Measurements from ENCODE around the gene STK26.
"Not testable (repeated sequence)": the region's sequence is repeated elsewhere in the genome, so short reads cannot be mapped to it uniquely, and the experiment has no call there.

The STK26 gene

DNA sequence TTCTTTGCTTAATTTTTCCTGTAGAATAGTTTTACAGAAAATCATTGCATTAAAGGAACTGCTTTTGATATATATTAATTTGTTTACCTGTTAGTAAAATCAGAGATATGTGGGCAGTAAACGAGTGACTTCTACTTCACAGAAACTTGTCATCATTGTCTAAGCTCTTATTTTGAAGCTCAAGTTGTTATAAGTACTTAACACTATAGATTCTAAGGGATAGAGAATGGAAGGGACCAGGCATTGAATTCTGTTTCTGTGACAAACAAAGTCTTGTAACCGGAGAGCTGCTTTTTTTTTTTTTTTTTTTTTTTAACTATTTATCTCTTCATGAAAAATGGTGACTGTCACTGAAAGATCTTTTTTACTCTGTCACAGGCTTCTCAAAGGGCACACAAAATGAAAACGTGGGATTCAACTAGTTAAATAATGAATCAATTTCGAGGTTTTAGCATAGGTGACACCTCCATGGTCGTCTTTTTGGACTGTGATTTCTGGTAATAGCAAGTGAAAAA is 14.4 kb downstream of the STK26 start:
- DNase-seq = no peak

- DNase-seq = no peak
Measured at GRCh38 chrX:132040066-132040465, 17.0 kb downstream of the STK26 start.

DNA sequence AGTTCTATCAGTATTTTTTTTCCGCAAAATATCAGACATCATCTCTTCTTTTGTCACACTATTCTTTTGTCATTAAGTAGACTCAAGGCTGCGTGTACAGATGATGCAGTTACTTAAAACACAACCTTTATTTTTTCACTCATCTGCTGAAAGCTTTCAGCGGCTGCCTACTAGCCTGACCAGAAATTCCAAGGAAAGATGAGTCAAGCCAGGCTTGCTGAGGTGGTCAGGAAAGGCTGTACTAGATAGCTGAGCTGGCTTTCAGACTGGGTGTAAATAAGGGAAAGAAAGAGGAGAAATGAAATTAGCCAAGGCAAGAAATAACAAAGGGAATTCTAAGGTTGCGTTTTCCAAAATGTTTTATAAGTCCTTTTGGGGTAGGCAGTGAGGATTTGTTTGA is 17.9 kb downstream of the STK26 start:
- DNase-seq = no peak

DNA sequence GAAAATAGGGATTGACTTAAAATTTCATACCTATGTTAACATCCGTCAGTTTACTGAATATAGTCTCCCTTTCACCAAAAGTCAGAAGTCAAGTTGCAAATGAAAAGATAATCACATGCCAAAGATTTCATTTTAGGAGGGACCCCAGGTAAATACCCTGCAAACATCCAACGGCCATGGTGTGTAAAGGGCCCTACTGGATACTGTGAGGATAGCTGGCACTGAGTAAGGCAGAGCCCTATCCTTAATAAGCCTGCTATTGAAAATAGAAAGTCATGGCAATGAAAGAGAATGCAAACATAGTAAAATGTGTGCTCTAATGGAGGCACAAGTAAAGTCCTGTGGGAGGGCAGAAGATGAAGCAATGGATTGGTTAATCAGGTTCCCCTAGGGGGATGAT is 20.9 kb downstream of the STK26 start:
- no peak for DNase-seq

- no peak for DNase-seq
Measured at GRCh38 chrX:132044953-132045352, 21.9 kb downstream of the STK26 start.

GRCh38 chrX:132045456-132045855 is 22.4 kb downstream of the STK26 start:
- DNase-seq = no peak

DNA sequence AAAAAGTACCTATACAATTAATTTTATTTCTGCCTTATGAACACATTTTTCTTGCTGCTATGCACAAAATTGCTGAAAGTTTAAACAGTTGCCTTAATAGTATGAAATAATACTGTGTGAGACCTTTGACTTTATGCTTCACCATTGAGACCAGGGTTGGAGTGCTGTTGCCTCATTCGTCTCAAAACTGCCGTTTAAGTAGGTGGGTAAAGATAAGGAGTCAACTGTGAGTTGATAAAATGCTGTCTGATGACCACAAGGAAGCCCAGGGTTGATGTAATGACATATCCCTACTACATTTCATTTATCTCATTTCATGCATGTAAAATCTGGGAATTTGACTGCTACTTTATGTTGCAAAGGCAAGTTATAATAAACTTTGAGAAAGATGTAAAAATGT is 23.4 kb downstream of the STK26 start:
- DNase-seq = no peak

GRCh38 chrX:132051778-132052177 is 28.7 kb downstream of the STK26 start:
- not testable (repeated sequence) for DNase-seq

DNA sequence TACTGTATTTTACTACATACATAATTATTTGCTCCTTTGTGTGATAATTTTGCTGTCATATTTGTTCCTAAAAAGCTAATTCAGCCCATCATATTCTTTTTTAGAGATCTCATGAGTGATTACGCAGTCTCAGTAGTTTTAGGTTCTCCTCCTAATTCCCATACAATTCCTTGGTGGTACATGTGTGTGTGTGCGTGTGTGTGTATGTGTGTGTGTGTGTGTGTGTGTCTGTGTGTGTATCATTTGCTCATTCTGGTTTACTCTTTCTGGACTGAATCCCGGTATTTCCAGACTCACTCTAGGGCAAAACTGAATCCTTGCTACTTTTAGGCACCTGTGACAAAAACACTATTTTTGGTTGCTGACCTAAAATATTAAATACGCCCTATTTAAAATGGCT is 34.9 kb downstream of the STK26 start:
- DNase-seq = no peak

DNA sequence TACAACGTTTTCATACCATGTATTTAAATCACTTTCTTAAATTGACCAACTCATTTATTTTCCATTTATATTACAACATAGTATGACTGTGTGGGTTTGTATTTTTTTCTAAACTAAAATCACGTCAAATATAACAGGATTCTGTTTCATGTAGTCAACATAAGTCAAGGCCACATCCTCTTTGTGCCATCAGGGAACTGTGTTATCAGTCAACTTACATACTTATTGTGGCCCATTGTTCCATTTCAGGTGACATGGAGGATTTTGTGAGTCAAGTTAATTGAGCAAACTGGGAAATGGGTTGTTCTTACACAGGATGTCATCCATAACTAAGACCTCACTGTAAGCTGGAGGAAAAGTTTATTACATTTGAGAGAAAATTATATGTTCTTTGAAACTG is 35.9 kb downstream of the STK26 start:
- DNase-seq = no peak

DNA sequence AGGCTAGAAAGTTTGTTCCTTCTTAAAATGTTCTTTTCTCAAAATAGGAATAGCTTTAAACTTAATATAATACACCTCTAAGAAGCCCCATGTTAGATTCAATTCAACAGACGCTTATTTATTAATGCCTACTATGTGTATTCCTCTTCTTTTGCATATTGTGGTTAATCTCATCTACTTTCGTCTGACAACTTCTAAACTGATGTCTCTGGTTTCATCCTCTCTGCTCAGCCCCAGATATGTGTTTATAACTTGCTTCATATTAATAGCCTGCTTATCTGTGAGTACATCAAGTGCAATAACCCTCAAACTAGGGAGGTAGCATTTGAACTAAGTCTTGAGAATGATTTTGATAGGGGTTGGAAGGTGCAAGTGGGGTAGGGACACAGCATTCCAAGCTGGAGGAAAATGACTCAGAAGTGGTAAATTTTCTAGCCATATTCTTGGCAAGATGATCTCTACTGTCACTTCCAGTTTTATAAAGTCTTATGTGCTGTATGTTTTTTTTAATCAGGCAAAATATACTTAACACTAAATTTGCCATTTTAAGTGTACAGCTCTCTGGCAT is 37.0 kb downstream of the STK26 start:
- DNase-seq = no peak

- no peak for DNase-seq
Measured at GRCh38 chrX:132063334-132063733, 40.2 kb downstream of the STK26 start.

DNA sequence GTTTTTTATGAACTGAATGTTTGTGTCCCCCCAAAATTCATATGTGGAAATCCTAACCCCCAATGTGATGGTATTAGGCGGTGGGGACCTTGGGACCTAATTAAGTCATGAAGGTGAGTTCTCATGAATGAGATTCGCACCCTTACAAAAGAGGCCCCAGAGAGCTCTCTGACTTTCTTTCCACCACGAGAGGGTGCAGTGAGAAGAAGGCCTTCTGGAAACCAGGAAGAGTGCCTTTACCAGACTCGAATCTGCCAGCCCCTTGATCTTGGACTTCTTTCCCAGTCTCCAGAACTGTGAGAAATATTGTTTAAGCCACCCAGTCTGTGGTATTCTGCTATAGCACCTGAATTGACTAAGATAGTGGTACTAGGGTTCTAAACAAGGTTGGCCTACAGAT is 40.8 kb downstream of the STK26 start:
- no peak for DNase-seq

- DNase-seq = no peak
Measured at GRCh38 chrX:132068405-132068804, 45.3 kb downstream of the STK26 start.

DNA sequence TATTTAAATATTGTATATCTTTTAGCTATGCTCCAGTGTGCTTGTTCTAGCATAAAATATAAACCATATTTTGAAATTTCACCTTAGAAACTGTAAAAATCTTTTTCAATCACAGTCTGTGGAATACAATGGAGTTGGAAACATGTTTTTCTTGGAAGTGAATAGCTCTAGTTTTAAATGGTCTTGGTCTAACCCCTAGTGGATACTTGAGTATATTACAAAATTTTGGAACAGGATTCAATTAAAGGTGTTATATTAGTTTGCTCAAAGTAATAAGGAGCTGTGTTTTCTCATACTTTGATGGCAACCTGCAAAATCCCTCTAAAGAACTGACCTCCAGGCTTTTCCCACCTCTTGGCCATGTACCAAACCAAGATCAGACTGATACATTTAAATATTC is 48.2 kb downstream of the STK26 start:
- peak in 1 of 14 donors; percentile 0 for DNase-seq

GRCh38 chrX:132077414-132077813 is 54.3 kb downstream of the STK26 start:
- no peak for DNase-seq

DNA sequence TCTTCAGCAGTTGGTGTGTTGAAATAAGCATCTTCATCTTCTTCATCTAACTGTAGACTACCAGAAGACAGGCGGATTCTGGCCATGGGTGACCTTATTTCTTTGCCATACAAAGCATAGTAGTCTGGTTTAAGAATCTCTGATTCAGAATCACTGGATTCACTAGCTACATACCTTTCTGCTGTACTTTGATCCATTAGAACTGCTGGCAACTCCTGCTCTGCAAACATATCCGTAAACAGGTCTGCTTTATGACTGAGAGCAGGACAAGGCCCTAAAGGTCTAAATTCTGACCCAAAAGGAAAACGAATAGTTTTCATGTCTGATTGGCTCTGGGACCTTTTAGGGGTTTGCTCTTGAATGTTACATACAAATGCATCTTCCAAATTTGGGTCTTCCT is 54.8 kb downstream of the STK26 start:
- DNase-seq = no peak

- DNase-seq = no peak
Measured at GRCh38 chrX:132085786-132086185, 62.7 kb downstream of the STK26 start.

GRCh38 chrX:132086672-132087071 is 63.6 kb downstream of the STK26 start:
- DNase-seq = no peak

DNA sequence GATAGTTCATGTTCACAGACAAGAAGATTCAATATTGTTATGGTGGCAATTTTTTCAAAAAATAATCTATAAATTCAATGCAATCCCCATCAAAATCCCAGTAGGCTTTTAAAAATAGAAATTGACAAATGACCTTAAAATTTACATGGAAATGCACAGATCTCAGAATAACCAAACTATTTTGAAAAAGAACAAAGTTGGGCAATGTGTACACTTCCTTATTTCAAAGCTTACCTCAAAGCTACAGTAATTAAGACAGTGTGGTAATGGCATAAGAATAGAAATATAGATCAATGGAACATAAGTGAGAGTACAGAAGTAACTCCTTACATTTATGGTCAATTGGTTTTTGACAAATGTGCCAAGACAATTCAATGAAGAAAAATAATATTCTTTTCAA is 65.8 kb downstream of the STK26 start:
- no peak for DNase-seq

- no peak for DNase-seq
Measured at GRCh38 chrX:132090403-132091159, 67.5 kb downstream of the STK26 start.

GRCh38 chrX:132092439-132093065 is 69.5 kb downstream of the STK26 start:
- peak in 6 of 14 donors; percentile 0 to 23 (median 2) for DNase-seq

DNA sequence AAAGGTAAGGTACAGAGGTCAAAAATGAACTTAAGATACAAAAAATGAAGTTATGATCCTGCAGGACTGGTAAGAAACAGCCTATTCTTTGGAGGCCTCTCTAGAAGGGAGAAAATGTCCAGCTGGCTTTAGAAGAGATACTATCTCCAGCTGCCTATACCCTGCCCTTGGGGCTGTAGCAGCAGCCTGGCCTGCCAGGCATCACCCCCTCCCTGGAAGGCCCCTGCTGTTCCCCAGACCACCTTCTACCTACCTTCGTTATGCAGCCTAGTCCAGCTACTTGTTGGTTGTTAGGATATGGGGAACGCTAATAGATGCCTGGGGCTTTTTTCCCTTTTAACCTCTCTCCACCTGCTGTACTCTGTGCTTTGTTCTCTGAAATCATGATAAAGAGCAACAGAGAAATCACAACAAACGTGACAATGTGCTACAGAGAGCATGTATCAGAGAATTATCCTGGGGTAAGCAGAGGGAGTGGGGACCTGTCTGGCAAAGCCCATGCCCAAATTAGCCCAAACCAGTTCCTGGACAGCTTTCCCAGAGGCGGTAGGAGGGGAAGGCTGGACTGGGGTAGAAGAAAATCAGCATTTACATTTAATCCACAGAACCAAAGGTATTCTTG is 70.2 kb downstream of the STK26 start:
- DNase-seq = no peak

All from C1 segment of cervical spinal cord (tissue), 14 donors.